ENCODE results near the gene DCAKD.

The DCAKD gene

GRCh38 chr17:44998646-44999045 lies 52.8 kb downstream of the DCAKD start:
- DNase-seq = no peak

GRCh38 chr17:44997733-44998520 lies 53.5 kb downstream of the DCAKD start:
- DNase-seq = no peak

GRCh38 chr17:44996304-44996703 lies 55.1 kb downstream of the DCAKD start:
- DNase-seq = no peak

GRCh38 chr17:44995436-44996001 lies 55.9 kb downstream of the DCAKD start:
- no peak for DNase-seq

GRCh38 chr17:44992242-44992939 lies 59.0 kb downstream of the DCAKD start:
- no peak for DNase-seq

GRCh38 chr17:44990994-44991393 lies 60.4 kb downstream of the DCAKD start:
- DNase-seq = no peak

- DNase-seq = no peak
Measured at GRCh38 chr17:44989552-44990138, 61.8 kb downstream of the DCAKD start.

GRCh38 chr17:44988044-44988942 lies 63.1 kb downstream of the DCAKD start:
- no peak for DNase-seq

- DNase-seq = no peak
Measured at GRCh38 chr17:44983563-44983962, 67.9 kb downstream of the DCAKD start.

GRCh38 chr17:44982113-44982702 lies 69.2 kb downstream of the DCAKD start:
- DNase-seq = no peak

- no peak for DNase-seq
Measured at GRCh38 chr17:44981221-44981968, 70.0 kb downstream of the DCAKD start.

GRCh38 chr17:44979426-44979995 lies 71.9 kb downstream of the DCAKD start:
- no peak for DNase-seq

GRCh38 chr17:44978807-44979206 lies 72.6 kb downstream of the DCAKD start:
- no peak for DNase-seq

- no peak for DNase-seq
Measured at GRCh38 chr17:44977814-44978550, 73.5 kb downstream of the DCAKD start.

GRCh38 chr17:44977065-44977464 lies 74.4 kb downstream of the DCAKD start:
- DNase-seq = no peak

- DNase-seq = no peak
Measured at GRCh38 chr17:44976206-44976605, 75.2 kb downstream of the DCAKD start.

Data from activated CD4-positive, CD25-positive, alpha-beta regulatory T cell (primary cell).